ENCODE results near the gene TIMM17B.

GRCh38 chrX:48914593-48915493 lies 17.3 kb upstream of the TIMM17B start:
- TF ChIP-seq, protein P1, sequence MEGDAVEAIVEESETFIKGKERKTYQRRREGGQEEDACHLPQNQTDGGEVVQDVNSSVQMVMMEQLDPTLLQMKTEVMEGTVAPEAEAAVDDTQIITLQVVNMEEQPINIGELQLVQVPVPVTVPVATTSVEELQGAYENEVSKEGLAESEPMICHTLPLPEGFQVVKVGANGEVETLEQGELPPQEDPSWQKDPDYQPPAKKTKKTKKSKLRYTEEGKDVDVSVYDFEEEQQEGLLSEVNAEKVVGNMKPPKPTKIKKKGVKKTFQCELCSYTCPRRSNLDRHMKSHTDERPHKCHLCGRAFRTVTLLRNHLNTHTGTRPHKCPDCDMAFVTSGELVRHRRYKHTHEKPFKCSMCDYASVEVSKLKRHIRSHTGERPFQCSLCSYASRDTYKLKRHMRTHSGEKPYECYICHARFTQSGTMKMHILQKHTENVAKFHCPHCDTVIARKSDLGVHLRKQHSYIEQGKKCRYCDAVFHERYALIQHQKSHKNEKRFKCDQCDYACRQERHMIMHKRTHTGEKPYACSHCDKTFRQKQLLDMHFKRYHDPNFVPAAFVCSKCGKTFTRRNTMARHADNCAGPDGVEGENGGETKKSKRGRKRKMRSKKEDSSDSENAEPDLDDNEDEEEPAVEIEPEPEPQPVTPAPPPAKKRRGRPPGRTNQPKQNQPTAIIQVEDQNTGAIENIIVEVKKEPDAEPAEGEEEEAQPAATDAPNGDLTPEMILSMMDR (IDR thresholded peaks at IDR 0.05): no peak
- TF ChIP-seq EZH2 (IDR thresholded peaks at IDR 0.05; ENCODE audit: borderline replicate concordance, insufficient read depth, low read depth, low read length, poor library complexity, severe bottlenecking): no peak

Measured in B cell (primary cell).